Cardiac fibroblast (primary cell): ENCODE results near the gene KHSRP.
A peak's percentile ranks its signal among the peaks of the same experiment; 100 is the strongest.

Experiments
- DNase-seq, 2 donors: peaks; one replicate each; pipeline versions ENCODE4 v3.0.0 to v3.0.0-alpha.2; 2010; ENCODE audit warnings: low read depth in 2 of 2
- H3K4me3 ChIP-seq, 2 donors: replicated peaks in 1 of 2; 1 replicate in 1 of 2; 2 replicates in 1 of 2; pipeline ENCODE4 v1.5.1; 2011; ENCODE audit warnings: low read depth in 2 of 2, low read length in 2 of 2, mild to moderate bottlenecking in 2 of 2, moderate library complexity in 1 of 2
- CTCF ChIP-seq: IDR thresholded peaks from one replicate; pipeline ENCODE4 v1.5.1; 2011; ENCODE audit warnings: low read depth, mild to moderate bottlenecking, low read length, inconsistent platforms

The KHSRP gene

GRCh38 chr19:6375411-6376010 lies 49.1 kb downstream of the KHSRP start, which contains the start of gene PSPN:
PSPN (minus strand) TSS chr19:6375933; CDS start chr19:6375849, 84 bp downstream.
- no peak for DNase-seq
- no peak within 1 kb of the TSS for H3K4me3 ChIP-seq
- no peak for TF ChIP-seq CTCF

- no peak for DNase-seq
- TF ChIP-seq CTCF: no peak
- H3K4me3 ChIP-seq: no peak overlapping the region
Measured at GRCh38 chr19:6374711-6375410, 49.8 kb downstream of the KHSRP start.

- DNase-seq: no peak
- TF ChIP-seq CTCF: no peak
- peak overlapping the region in 1 of 2 donors; percentile 55 for H3K4me3 ChIP-seq
Measured at GRCh38 chr19:6374161-6374709, 50.4 kb downstream of the KHSRP start.

GRCh38 chr19:6373813-6374108 lies 50.9 kb downstream of the KHSRP start:
- H3K4me3 ChIP-seq: peak overlapping the region; percentile 52 to 55
- TF ChIP-seq CTCF: no peak
- DNase-seq: no peak

- TF ChIP-seq CTCF: no peak
- H3K4me3 ChIP-seq: peak overlapping the region; percentile 59 to 84
- DNase-seq: peak; percentile 99
Measured at GRCh38 chr19:6373096-6373812, 51.4 kb downstream of the KHSRP start.

GRCh38 chr19:6372594-6373095 lies 52.0 kb downstream of the KHSRP start, which contains the start of gene ALKBH7:
ALKBH7 (plus strand) TSS chr19:6372794; CDS start chr19:6372821, 27 bp downstream.
- peak within 1 kb of the TSS; percentile 59 to 84 for H3K4me3 ChIP-seq
- DNase-seq: peak; percentile 100
- no peak for TF ChIP-seq CTCF
